Measurements from ENCODE around the gene JMJD6.
A peak's percentile ranks its signal among the peaks of the same experiment; 100 is the strongest.

DNA sequence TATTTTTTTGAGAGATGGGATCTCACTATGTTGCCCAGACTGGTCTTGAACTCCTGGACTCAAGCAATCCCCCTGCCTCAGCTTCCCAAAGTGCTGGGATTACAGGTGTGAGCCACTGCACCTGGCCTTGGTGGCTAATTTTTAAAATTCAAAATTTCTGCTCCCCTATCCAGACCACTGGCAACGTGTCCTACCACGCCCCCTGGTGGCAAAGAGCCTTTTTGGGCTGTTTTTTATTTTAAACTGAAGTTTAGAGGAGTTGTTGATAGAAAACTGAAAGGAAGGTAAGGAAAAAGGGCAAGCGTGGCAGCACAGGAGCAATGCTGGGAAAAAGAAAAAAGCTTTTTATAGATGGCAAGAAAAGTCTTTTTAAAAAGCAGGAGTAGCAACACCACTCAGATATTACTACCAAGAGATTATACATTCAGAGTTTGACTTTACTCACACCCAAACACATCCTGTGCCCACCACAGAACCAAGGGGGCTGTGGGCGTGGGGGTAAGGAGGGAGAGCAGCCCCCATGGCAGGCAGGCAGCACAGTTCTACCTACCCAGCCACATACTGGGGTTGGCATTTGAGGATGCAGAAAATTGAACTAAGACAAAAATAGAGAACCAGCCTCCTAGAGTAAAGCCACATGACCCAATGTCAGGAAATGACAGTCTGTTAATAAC lies 11.4 kb downstream of the JMJD6 start:
- TF ChIP-seq, protein P1, sequence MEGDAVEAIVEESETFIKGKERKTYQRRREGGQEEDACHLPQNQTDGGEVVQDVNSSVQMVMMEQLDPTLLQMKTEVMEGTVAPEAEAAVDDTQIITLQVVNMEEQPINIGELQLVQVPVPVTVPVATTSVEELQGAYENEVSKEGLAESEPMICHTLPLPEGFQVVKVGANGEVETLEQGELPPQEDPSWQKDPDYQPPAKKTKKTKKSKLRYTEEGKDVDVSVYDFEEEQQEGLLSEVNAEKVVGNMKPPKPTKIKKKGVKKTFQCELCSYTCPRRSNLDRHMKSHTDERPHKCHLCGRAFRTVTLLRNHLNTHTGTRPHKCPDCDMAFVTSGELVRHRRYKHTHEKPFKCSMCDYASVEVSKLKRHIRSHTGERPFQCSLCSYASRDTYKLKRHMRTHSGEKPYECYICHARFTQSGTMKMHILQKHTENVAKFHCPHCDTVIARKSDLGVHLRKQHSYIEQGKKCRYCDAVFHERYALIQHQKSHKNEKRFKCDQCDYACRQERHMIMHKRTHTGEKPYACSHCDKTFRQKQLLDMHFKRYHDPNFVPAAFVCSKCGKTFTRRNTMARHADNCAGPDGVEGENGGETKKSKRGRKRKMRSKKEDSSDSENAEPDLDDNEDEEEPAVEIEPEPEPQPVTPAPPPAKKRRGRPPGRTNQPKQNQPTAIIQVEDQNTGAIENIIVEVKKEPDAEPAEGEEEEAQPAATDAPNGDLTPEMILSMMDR (optimal IDR thresholded peaks at IDR 0.05 in 1 of 3, IDR thresholded peaks at IDR 0.05 in 1 of 3, conservative IDR thresholded peaks at IDR 0.05 in 1 of 3; ENCODE audit: extremely low read depth in 1 of 3, insufficient read depth in 2 of 3, low read length in 3 of 3): peak; percentile 62 to 83 (median 62)
- no peak for TF ChIP-seq EZH2 (IDR thresholded peaks at IDR 0.05; ENCODE audit: low read length)
